ENCODE measurements around the gene ASTN2. TPM values are rescaled to one million over a fixed set of nuclear protein-coding genes. Genes with fewer than 3 reads are reported as not detected.

The ASTN2 gene
- total and polyA plus RNA-seq, 9 of the 15 experiments (the other 6 are each of a cell fraction or from before 2014, with no cell fraction given): 0.56 to 3.5 (median 1.9) TPM

DNA sequence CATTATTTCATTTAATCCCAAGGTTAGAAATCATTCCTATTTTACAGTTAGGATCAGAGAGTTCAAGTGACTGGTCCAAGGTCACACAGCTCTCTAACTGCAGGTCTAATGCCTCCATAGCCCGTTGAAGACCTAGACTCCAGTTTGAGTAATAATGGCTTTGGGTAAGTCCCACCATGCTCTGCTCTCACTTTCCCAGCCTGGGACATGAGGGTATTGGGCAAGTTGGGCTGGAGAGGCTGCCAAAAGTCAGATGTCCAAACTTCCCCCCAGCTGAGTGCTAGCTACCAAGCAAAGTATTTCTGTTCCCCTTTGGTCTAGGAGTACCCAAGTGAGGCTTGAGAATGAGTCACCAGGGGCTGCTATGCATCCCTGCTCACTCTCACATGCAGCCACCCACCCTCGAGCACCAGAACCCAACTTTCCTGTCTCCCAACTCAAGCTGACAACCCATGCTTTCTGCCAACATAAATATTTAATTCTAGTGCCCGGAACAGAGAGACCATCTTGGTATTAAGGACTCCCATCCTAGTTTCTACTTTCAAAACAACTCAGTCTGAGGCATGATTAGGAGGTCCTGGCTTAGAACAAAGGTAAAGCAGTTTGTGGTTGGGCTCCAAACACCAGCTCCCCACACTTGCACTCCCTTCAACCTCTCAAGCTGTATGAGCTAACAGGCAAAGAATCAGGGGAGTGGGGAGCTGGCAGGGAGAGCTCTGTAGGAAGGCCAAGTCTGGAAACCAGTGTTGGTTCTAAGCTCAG, 964.3 kb downstream of the ASTN2 start (continued):
- TF ChIP-seq, protein P1, sequence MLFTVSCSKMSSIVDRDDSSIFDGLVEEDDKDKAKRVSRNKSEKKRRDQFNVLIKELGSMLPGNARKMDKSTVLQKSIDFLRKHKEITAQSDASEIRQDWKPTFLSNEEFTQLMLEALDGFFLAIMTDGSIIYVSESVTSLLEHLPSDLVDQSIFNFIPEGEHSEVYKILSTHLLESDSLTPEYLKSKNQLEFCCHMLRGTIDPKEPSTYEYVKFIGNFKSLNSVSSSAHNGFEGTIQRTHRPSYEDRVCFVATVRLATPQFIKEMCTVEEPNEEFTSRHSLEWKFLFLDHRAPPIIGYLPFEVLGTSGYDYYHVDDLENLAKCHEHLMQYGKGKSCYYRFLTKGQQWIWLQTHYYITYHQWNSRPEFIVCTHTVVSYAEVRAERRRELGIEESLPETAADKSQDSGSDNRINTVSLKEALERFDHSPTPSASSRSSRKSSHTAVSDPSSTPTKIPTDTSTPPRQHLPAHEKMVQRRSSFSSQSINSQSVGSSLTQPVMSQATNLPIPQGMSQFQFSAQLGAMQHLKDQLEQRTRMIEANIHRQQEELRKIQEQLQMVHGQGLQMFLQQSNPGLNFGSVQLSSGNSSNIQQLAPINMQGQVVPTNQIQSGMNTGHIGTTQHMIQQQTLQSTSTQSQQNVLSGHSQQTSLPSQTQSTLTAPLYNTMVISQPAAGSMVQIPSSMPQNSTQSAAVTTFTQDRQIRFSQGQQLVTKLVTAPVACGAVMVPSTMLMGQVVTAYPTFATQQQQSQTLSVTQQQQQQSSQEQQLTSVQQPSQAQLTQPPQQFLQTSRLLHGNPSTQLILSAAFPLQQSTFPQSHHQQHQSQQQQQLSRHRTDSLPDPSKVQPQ (CRISPR knock-in tag; IDR thresholded peaks at IDR 0.05; ENCODE audit: borderline replicate concordance): no peak
- no peak for TF ChIP-seq GTF2A2 (tag; IDR thresholded peaks at IDR 0.05)
- TF ChIP-seq BRCA1 (IDR thresholded peaks at IDR 0.05): no peak
- TF ChIP-seq BRCA1 (CRISPR knock-in tag; IDR thresholded peaks at IDR 0.05): no peak
- TF ChIP-seq MAZ (CRISPR knock-in tag; conservative IDR thresholded peaks at IDR 0.05 in 1 of 2, IDR thresholded peaks at IDR 0.05 in 1 of 2): 0 out of 4 replicates have a peak, but pooled peaks of 1 of the 2 experiments have one; percentile 33
- TF ChIP-seq CREBBP (IDR thresholded peaks at IDR 0.05; ENCODE audit: low read depth, low read length): no peak
- no peak for TF ChIP-seq ZC3H4 (CRISPR knock-in tag; IDR thresholded peaks at IDR 0.05; ENCODE audit: borderline replicate concordance)
- TF ChIP-seq HLTF (IDR thresholded peaks at IDR 0.05): no peak
- no peak for TF ChIP-seq CEBPB (tag; IDR thresholded peaks at IDR 0.05)
- TF ChIP-seq ZFP36 (IDR thresholded peaks at IDR 0.05; ENCODE audit: low read depth, low read length, partially characterized antibody): peak; percentile 84
- no peak for TF ChIP-seq ZNF561 (CRISPR knock-in tag; conservative IDR thresholded peaks at IDR 0.05)
- TF ChIP-seq ZNF24 (IDR thresholded peaks at IDR 0.05): no peak
- no peak for TF ChIP-seq MTA1 (IDR thresholded peaks at IDR 0.05; ENCODE audit: borderline replicate concordance)
- 0 out of 4 replicates have a peak, but pooled peaks of 1 of the 2 experiments have one; percentile 31 for TF ChIP-seq RCOR1 (IDR thresholded peaks at IDR 0.05; ENCODE audit: borderline replicate concordance in 1 of 2, low read depth in 2 of 2, low read length in 2 of 2)
- TF ChIP-seq, protein P2, sequence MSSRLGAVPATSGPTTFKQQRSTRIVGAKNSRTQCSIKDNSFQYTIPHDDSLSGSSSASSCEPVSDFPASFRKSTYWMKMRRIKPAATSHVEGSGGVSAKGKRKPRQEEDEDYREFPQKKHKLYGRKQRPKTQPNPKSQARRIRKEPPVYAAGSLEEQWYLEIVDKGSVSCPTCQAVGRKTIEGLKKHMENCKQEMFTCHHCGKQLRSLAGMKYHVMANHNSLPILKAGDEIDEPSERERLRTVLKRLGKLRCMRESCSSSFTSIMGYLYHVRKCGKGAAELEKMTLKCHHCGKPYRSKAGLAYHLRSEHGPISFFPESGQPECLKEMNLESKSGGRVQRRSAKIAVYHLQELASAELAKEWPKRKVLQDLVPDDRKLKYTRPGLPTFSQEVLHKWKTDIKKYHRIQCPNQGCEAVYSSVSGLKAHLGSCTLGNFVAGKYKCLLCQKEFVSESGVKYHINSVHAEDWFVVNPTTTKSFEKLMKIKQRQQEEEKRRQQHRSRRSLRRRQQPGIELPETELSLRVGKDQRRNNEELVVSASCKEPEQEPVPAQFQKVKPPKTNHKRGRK (tag; IDR thresholded peaks at IDR 0.05): no peak
- no peak for TF ChIP-seq PHB (CRISPR knock-in tag; IDR thresholded peaks at IDR 0.05)
- TF ChIP-seq, protein P3, sequence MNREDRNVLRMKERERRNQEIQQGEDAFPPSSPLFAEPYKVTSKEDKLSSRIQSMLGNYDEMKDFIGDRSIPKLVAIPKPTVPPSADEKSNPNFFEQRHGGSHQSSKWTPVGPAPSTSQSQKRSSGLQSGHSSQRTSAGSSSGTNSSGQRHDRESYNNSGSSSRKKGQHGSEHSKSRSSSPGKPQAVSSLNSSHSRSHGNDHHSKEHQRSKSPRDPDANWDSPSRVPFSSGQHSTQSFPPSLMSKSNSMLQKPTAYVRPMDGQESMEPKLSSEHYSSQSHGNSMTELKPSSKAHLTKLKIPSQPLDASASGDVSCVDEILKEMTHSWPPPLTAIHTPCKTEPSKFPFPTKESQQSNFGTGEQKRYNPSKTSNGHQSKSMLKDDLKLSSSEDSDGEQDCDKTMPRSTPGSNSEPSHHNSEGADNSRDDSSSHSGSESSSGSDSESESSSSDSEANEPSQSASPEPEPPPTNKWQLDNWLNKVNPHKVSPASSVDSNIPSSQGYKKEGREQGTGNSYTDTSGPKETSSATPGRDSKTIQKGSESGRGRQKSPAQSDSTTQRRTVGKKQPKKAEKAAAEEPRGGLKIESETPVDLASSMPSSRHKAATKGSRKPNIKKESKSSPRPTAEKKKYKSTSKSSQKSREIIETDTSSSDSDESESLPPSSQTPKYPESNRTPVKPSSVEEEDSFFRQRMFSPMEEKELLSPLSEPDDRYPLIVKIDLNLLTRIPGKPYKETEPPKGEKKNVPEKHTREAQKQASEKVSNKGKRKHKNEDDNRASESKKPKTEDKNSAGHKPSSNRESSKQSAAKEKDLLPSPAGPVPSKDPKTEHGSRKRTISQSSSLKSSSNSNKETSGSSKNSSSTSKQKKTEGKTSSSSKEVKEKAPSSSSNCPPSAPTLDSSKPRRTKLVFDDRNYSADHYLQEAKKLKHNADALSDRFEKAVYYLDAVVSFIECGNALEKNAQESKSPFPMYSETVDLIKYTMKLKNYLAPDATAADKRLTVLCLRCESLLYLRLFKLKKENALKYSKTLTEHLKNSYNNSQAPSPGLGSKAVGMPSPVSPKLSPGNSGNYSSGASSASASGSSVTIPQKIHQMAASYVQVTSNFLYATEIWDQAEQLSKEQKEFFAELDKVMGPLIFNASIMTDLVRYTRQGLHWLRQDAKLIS (CRISPR knock-in tag; IDR thresholded peaks at IDR 0.05): no peak
- TF ChIP-seq JUN (IDR thresholded peaks at IDR 0.05; ENCODE audit: borderline replicate concordance, low read depth, low read length): peak; percentile 31; the same call in 1 of the 2 replicates
- no peak for TF ChIP-seq JUN (CRISPR knock-in tag; IDR thresholded peaks at IDR 0.05; ENCODE audit: borderline replicate concordance)
- TF ChIP-seq ZNF354B (CRISPR knock-in tag; IDR thresholded peaks at IDR 0.05): no peak
- TF ChIP-seq, protein P4, sequence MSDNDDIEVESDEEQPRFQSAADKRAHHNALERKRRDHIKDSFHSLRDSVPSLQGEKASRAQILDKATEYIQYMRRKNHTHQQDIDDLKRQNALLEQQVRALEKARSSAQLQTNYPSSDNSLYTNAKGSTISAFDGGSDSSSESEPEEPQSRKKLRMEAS (CRISPR knock-in tag; IDR thresholded peaks at IDR 0.05): no peak
- no peak for TF ChIP-seq NCOA6 (IDR thresholded peaks at IDR 0.05)

Measured in K562 (cell line).